ENCODE data around the gene ARTN.

GRCh38 chr1:43930949-43931275 is 2.7 kb upstream of the ARTN start:
- no peak for TF ChIP-seq CTCF (conservative IDR thresholded peaks at IDR 0.05)
- no peak for TF ChIP-seq EZH2 (IDR thresholded peaks at IDR 0.05; ENCODE audit: low read depth)
